Kidney epithelial cell (primary cell): Measurements from ENCODE around the gene ACR. TPM values are rescaled to one million over a fixed set of nuclear protein-coding genes. Genes with fewer than 3 reads are reported as not detected.

Experiments
- DNase-seq: peaks from one replicate; pipeline ENCODE4 v3.0.0-alpha.2; 2010; ENCODE audit warnings: low read depth
- H3K27me3 ChIP-seq: 2 replicates; pipeline ENCODE4 v1.6.0; 2011; ENCODE audit warnings: low read length; ENCODE audit not compliant: control insufficient read depth, insufficient read depth
- H3K36me3 ChIP-seq: 2 replicates; pipeline ENCODE4 v1.5.1; 2011; ENCODE audit warnings: low read length; ENCODE audit not compliant: control insufficient read depth, insufficient read depth
- H3K4me3 ChIP-seq: 2 replicates; pipeline ENCODE4 v1.5.1; 2011; ENCODE audit warnings: low read depth, mild to moderate bottlenecking, control low read depth, low read length
- total RNA-seq: library from RNA; depleted of rRNA; stranded (reverse); fragments of >200 nt; gene quantifications from 2 replicates; pipeline ENCODE4 v1.2.3, GENCODE V29; 2015
- TF ChIP-seq, protein P1 (sequence below): IDR thresholded peaks from 2 replicates; pipeline ENCODE4 v1.5.1; 2011; ENCODE audit warnings: mild to moderate bottlenecking, moderate library complexity, low read length, control low read depth, inconsistent platforms; ENCODE audit not compliant: insufficient read depth, poor library complexity, severe bottlenecking

Gene ACR
- total RNA-seq, 1 donor from 2014 or later, result not detected

DNA sequence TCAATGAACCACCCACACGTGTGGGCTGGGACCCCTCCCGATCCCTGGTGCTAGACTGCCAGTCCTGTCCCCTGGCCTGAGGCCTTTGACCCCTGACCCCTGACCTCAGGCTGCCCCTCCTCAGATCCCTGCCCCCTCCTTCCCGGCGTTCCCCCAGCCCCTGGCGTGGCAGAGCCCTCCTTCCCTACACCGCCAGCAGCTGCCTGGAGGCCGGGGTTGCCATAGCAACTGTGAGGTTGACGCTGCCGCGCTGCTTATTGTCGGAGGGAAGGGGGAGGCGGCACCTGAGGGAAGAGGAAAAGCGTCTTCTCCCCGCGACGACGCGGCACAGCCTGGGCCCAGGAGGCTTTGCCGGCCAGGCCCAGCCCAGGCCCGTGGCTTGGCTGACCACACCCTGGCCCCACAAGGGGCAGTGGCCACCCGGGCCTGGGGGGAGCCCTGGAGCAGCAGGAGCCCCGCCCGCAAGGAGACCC lies 32.7 kb upstream of the ACR start:
- DNase-seq, result peak; percentile 55
- Histone ChIP-seq H3K27me3 (no peaks in the 10 kb centered on the region), H3K36me3 (no peaks in the 10 kb centered on the region), H3K4me3 (peak overlapping the region; percentile 46)
- TF ChIP-seq, protein P1, sequence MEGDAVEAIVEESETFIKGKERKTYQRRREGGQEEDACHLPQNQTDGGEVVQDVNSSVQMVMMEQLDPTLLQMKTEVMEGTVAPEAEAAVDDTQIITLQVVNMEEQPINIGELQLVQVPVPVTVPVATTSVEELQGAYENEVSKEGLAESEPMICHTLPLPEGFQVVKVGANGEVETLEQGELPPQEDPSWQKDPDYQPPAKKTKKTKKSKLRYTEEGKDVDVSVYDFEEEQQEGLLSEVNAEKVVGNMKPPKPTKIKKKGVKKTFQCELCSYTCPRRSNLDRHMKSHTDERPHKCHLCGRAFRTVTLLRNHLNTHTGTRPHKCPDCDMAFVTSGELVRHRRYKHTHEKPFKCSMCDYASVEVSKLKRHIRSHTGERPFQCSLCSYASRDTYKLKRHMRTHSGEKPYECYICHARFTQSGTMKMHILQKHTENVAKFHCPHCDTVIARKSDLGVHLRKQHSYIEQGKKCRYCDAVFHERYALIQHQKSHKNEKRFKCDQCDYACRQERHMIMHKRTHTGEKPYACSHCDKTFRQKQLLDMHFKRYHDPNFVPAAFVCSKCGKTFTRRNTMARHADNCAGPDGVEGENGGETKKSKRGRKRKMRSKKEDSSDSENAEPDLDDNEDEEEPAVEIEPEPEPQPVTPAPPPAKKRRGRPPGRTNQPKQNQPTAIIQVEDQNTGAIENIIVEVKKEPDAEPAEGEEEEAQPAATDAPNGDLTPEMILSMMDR, result no peak

- Histone ChIP-seq H3K4me3 (peak overlapping the region; percentile 46), H3K36me3 (no peaks in the 10 kb centered on the region), H3K27me3 (no peaks in the 10 kb centered on the region)
- TF ChIP-seq, protein P1, result no peak
- DNase-seq, result no peak
These were observed 32.1 kb upstream of the ACR start for GRCh38 chr22:50705851-50706351.

DNA sequence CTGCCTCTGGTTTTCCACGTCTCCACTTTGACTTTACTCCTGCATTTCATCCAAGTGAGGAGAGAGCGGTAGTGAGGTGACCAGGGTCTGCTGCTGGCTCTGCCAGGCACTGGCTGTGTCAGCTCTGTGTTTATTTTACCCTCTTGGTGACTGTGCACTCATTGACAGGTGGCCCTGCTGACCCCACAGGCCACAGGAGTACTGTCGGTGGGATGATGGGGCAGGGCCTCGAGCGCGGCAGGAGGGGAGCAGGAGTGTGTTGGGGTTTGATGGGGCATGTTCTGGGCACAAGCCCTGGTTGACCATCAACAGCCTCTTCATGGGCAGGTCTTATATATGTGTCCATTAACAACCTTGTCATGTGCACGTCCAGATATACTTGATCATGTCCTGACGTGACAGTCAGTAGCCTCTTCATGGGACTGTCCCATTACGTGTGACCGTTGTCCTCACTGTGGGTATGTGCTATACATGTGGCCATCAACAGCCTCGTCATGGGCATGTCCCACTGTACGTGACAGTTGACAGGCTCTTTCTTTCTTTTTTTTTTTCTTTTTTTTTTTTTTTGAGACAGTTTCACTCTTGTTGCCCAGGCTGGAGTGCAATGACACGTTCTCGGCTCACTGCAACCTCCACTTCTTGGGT lies 31.4 kb upstream of the ACR start:
- H3K36me3 ChIP-seq, result no peaks in the 10 kb centered on the region
- H3K27me3 ChIP-seq, result no peaks in the 10 kb centered on the region
- TF ChIP-seq, protein P1, result no peak
- no peak overlapping the region for H3K4me3 ChIP-seq
- no peak for DNase-seq

DNA sequence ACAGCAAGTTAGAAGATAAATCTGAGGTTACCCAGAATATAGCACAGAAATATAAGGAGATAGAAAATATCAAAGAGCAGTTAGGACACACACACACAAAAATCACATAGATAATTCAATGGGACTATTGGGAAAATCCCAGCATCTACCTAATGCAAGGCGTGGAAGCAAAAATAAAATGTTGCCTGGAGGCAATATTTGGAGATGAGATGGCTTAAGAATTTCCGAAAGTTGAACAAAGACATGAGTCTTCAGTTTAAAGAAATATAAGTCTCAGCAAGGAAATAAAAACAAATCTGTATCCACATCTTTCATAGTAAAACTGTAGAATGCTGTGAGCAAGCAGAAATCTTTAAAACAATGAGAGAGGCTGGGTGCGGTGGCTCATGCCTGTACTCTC lies 29.5 kb upstream of the ACR start:
- no peak for DNase-seq
- no peaks in the 10 kb centered on the region for H3K27me3 ChIP-seq
- no peaks in the 10 kb centered on the region for H3K36me3 ChIP-seq
- H3K4me3 ChIP-seq, result no peak overlapping the region
- TF ChIP-seq, protein P1, result no peak

GRCh38 chr22:50708996-50709395 lies 29.0 kb upstream of the ACR start:
- Histone ChIP-seq H3K36me3 (no peaks in the 10 kb centered on the region), H3K27me3 (no peaks in the 10 kb centered on the region), H3K4me3 (no peak overlapping the region)
- TF ChIP-seq, protein P1, result no peak
- no peak for DNase-seq

GRCh38 chr22:50710221-50710620 lies 27.8 kb upstream of the ACR start:
- Histone ChIP-seq H3K4me3 (no peak overlapping the region), H3K36me3 (no peaks in the 10 kb centered on the region), H3K27me3 (no peaks in the 10 kb centered on the region)
- no peak for DNase-seq
- TF ChIP-seq, protein P1, result no peak
